K562 (cell line): Measurements from ENCODE around the gene KCNA1. TPM values are rescaled to one million over a fixed set of nuclear protein-coding genes. Genes with fewer than 3 reads are reported as not detected.

ENCODE experiments used
- ATAC-seq: fragments of 200-7000 bp; cut with Tn5 transposase; 3 replicates; pipeline ENCODE4 v1.9.1; 2020; ENCODE audit warnings: moderate library complexity
- BruUV-seq: library from RNA; stranded (reverse); fragments of 400-500 nt; replicated peaks from 2 replicates; lab custom pipeline; 2021; lab: Mats Ljungman, UMichigan
- CTCF ChIA-PET: fragments of 300-600 bp; formaldehyde crosslinking; extraction: SDS; loops from one replicate; lab custom pipeline; 2021; ENCODE audit warnings: low intra/inter-chr PET ratio; lab: Yijun Ruan, JAX
- POLR2A ChIA-PET: fragments of 300-600, 350-650 bp; sonication (Branson Sonifier 250); formaldehyde crosslinking; extraction: SDS; loops from one replicate; lab custom pipeline; 2021; ENCODE audit warnings: antibody characterized with exemption, inconsistent platforms; lab: Yijun Ruan, JAX
- DNase-seq, 4 experiments: peaks; one replicate each; pipeline versions ENCODE4 v3.0.0 to v3.0.0-alpha.2; 2011 to 2018; ENCODE audit warnings: low spot score in 3 of 4, mixed read lengths in 3 of 4; ENCODE audit errors: extremely low read depth in 1 of 4
- FAIRE-seq: peaks from 2 replicates; lab custom pipeline; 2011; peaks lifted over from hg19 to GRCh38; lab: Jason Lieb, UNC
- H2AFZ ChIP-seq: 2 replicates; pipeline ENCODE4 v1.6.0; 2011; ENCODE audit warnings: low read depth, low read length, control low read depth, inconsistent platforms
- H3K27ac ChIP-seq: fragments of 200-600 bp; 3 replicates; pipeline ENCODE4 v1.8.0; 2011; ENCODE audit warnings: low read depth, mild to moderate bottlenecking, control low read depth, inconsistent platforms, low read length, moderate library complexity, mixed read lengths; ENCODE audit errors: extremely low read depth
- H3K27me3 ChIP-seq, 2 experiments: fragments of 300-600 bp in 1 of 2; 2 replicates in 1 of 2; 3 replicates in 1 of 2; pipeline versions ENCODE4 v1.6.0 to v1.8.0; 2011; ENCODE audit warnings: inconsistent platforms in 2 of 2, low read length in 2 of 2, mild to moderate bottlenecking in 1 of 2, mixed read lengths in 1 of 2, moderate library complexity in 1 of 2; ENCODE audit not compliant: control insufficient read depth in 2 of 2, insufficient read depth in 2 of 2
- H3K36me3 ChIP-seq: fragments of 300-600 bp; 3 replicates; pipeline ENCODE4 v1.8.0; 2011; ENCODE audit warnings: mild to moderate bottlenecking, low read length, inconsistent platforms; ENCODE audit not compliant: control insufficient read depth, insufficient read depth
- H3K4me1 ChIP-seq, 2 experiments: fragments of 200-600 bp in 1 of 2; replicated peaks in 1 of 2; 2 replicates in 1 of 2; 3 replicates in 1 of 2; pipeline versions ENCODE4 v1.5.1 to v1.8.0; 2011; ENCODE audit warnings: inconsistent platforms in 2 of 2, low read length in 2 of 2, mild to moderate bottlenecking in 1 of 2, mixed read lengths in 1 of 2, moderate library complexity in 1 of 2; ENCODE audit not compliant: control insufficient read depth in 2 of 2, insufficient read depth in 2 of 2
- H3K4me2 ChIP-seq: 2 replicates; pipeline ENCODE4 v1.6.1; 2011; ENCODE audit warnings: low read length, control low read depth, inconsistent platforms, mixed read lengths; ENCODE audit not compliant: insufficient read depth
- H3K4me3 ChIP-seq: fragments of 200-600 bp; sonication (generic), shearing (Covaris generic); 2 replicates; pipeline ENCODE4 v1.5.1; 2016; ENCODE audit warnings: control low read depth, inconsistent platforms
- H3K79me2 ChIP-seq: fragments of 200-600 bp; 3 replicates; pipeline ENCODE4 v1.8.0; 2011; ENCODE audit warnings: low read length, inconsistent platforms; ENCODE audit not compliant: control insufficient read depth, insufficient read depth
- H3K9ac ChIP-seq, 2 experiments: 2 replicates each; pipeline versions ENCODE4 v1.6.0 to v1.6.1; 2011; ENCODE audit warnings: low read depth in 2 of 2, low read length in 2 of 2, control low read depth in 1 of 2, inconsistent platforms in 1 of 2, mild to moderate bottlenecking in 1 of 2, mixed read lengths in 1 of 2; ENCODE audit not compliant: insufficient read depth in 1 of 2
- H3K9me1 ChIP-seq: one replicate; pipeline ENCODE4 v1.6.0; 2011; ENCODE audit warnings: inconsistent platforms, mild to moderate bottlenecking, low read length, moderate library complexity; ENCODE audit not compliant: control insufficient read depth, insufficient read depth
- H3K9me3 ChIP-seq: replicated peaks from 2 replicates; pipeline ENCODE4 v1.5.1; 2011; ENCODE audit warnings: low read depth, low read length, inconsistent platforms; ENCODE audit not compliant: control insufficient read depth, insufficient read depth
- H4K20me1 ChIP-seq: replicated peaks from 2 replicates; pipeline ENCODE4 v1.6.1; 2011; ENCODE audit warnings: low read length, inconsistent platforms, mixed read lengths; ENCODE audit not compliant: control insufficient read depth, insufficient read depth
- FOXM1 ChIP-seq, 2 experiments: fragments of 450-650 bp in 1 of 2; sonication (generic) in 1 of 2; formaldehyde crosslinking in 1 of 2; IDR thresholded peaks; 2 replicates each; pipeline versions ENCODE4 v1.6.1 to v1.9.0; 2017 to 2022; ENCODE audit warnings: low read depth in 2 of 2, mild to moderate bottlenecking in 2 of 2, missing genetic modification reagents in 1 of 2, moderate library complexity in 1 of 2
- NELFE ChIP-seq: IDR thresholded peaks from 2 replicates; pipeline ENCODE4 v1.6.1; 2011; ENCODE audit warnings: mild to moderate bottlenecking; ENCODE audit not compliant: insufficient read depth, insufficient read length
- RAD51 ChIP-seq: fragments of 450-650 bp; IDR thresholded peaks from 2 replicates; pipeline ENCODE4 v1.7.1; 2016; ENCODE audit warnings: low read depth, mild to moderate bottlenecking, borderline replicate concordance
- SAP30 ChIP-seq: fragments of 200-600 bp; sonication (generic); IDR thresholded peaks from 2 replicates; pipeline ENCODE4 v1.6.1; 2012; ENCODE audit warnings: borderline replicate concordance, low read depth, mild to moderate bottlenecking, moderate library complexity, low read length, control low read depth, inconsistent platforms; ENCODE audit not compliant: insufficient read depth, poor library complexity, severe bottlenecking
- SIRT6 ChIP-seq: IDR thresholded peaks from one replicate; pipeline ENCODE4 v1.6.1; 2012; ENCODE audit warnings: low read depth, mild to moderate bottlenecking, control low read depth, inconsistent platforms, low read length, moderate library complexity
- SMARCA5 ChIP-seq: fragments of 450-650 bp; IDR thresholded peaks from 2 replicates; pipeline ENCODE4 v1.6.1; 2016
- ZNF24 ChIP-seq: fragments of 450-650 bp; IDR thresholded peaks from 2 replicates; pipeline ENCODE4 v1.6.1; 2016
- ZNF384 ChIP-seq: IDR thresholded peaks from 2 replicates; pipeline ENCODE4 v1.6.1; 2012; ENCODE audit warnings: low read depth, low read length, improper control_type of control experiment
- WGBS: fragments of 100-300 bp; shearing (Covaris generic); methylation state at CpG from one replicate; pipeline ENCODE4 v1.1.6; 2016; ENCODE audit warnings: low coverage, mixed read lengths; ENCODE audit not compliant: insufficient coverage; ENCODE audit errors: missing lambda C conversion rate; 5-methylcytosine and 5-hydroxymethylcytosine counted together
- in situ Hi-C: fragments of 300-500 bp; cut with MboI; formaldehyde crosslinking; loops from 4 replicates; pipeline ENCODE4 v1.15.0; 2018; ENCODE audit warnings: inconsistent platforms, mixed read lengths
- intact Hi-C: fragments of 100-400 bp; cut with micrococcal nuclease; formaldehyde crosslinking; loops from 2 replicates; pipeline ENCODE4 v1.14.2; 2022
- polyA plus RNA-seq, 8 experiments: library from polyadenylated mRNA; depleted of rRNA in 4 of 8; stranded (reverse) in 5 of 8; unstranded in 3 of 8; fragments of >200 nt; fragmentation: Nextera tagmentation in 2 of 8; fragmentation: Illumina TruSeq in 1 of 8; extraction: Ambion mirVana in 2 of 8; extraction: Trizol in 1 of 8; gene quantifications; 2 replicates each; pipeline versions ENCODE4 v1.2.1 to v1.2.3, GENCODE V29; 2011 to 2014; ENCODE audit warnings: inconsistent platforms in 1 of 8, missing spikeins in 1 of 8
- total RNA-seq, 7 experiments: library from RNA; depleted of rRNA in 6 of 7; stranded (reverse); fragments of >200 nt in 6 of 7; fragmentation: Illumina TruSeq in 2 of 7; extraction: Trizol in 2 of 7; gene quantifications; 2 replicates each; pipeline versions ENCODE4 v1.2.1 to v1.2.3, GENCODE V29; 2011 to 2021; ENCODE audit warnings: low replicate concordance in 1 of 7
- TF ChIP-seq, protein P1 (sequence below): IDR thresholded peaks from 2 replicates; pipeline ENCODE4 v1.6.1; 2011; ENCODE audit not compliant: insufficient read length; ENCODE audit errors: extremely low read depth

The KCNA1 gene
- total and polyA plus RNA-seq, 9 of the 15 experiments (the other 6 are each of a cell fraction or from before 2014, with no cell fraction given), result not detected

DNA sequence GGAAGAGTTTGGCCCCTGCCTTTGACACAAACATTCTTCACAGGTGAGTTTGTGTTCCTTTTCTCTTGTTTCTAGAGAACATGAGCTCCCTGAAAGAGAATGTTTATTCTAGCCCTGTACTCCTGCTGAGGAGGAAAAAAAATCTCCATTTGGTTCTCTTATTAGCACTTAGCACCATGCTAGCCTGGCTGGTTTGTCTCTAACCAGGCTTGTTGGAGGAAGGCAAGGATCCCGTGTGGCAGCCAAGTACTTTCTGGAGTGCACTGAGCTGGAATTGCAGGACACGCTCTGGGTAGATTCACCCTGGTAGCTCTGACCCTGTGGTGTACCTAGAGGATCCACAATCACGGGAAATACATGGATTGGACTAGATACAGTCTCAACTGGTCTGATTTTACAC is 41.9 kb downstream of the KCNA1 start:
- ChIA-PET CTCF (no interaction called here), POLR2A (no interaction called here)
- Histone ChIP-seq H3K4me1 (no peaks in the 10 kb centered on the region), H3K9ac (no peak overlapping the region), H3K36me3 (no peaks in the 10 kb centered on the region), H3K27ac (no peak overlapping the region), H3K4me3 (no peak overlapping the region), H3K79me2 (no peaks in the 10 kb centered on the region), H4K20me1 (no peaks in the 10 kb centered on the region), H3K27me3 (peaks cover 0 to 9% of the 10 kb centered on the region in 2 experiments; a peak in 3 of 5 replicates), H2AFZ (no peak overlapping the region), H3K9me3 (no peaks in the 10 kb centered on the region), H3K9me1 (no peaks in the 10 kb centered on the region), H3K4me2 (no peak overlapping the region)
- in situ Hi-C loops (no loop called here), intact Hi-C loops (no loop called here)
- DNase-seq (no peak), FAIRE-seq (no peak), ATAC-seq (no peak)
- no TSS peak for BruUV-seq
- 0% methylated on average over 3 of the region's 3 CpGs for WGBS
- no peak for TF ChIP-seq SIRT6
- no peak for TF ChIP-seq SAP30
- TF ChIP-seq ZNF24, result no peak
- no peak for TF ChIP-seq RAD51
- no peak for TF ChIP-seq FOXM1 (IDR thresholded peaks at IDR 0.05; ENCODE audit: low read depth)
- no peak for TF ChIP-seq FOXM1 (CRISPR knock-in tag; IDR thresholded peaks at IDR 0.05; ENCODE audit: low read depth)
- TF ChIP-seq ZNF384, result no peak
- TF ChIP-seq, protein P1, sequence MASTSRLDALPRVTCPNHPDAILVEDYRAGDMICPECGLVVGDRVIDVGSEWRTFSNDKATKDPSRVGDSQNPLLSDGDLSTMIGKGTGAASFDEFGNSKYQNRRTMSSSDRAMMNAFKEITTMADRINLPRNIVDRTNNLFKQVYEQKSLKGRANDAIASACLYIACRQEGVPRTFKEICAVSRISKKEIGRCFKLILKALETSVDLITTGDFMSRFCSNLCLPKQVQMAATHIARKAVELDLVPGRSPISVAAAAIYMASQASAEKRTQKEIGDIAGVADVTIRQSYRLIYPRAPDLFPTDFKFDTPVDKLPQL, result no peak
- no peak for TF ChIP-seq SMARCA5
- TF ChIP-seq NELFE, result no peak
